Astrocyte of the cerebellum (primary cell): ENCODE results near the gene ARL1.
A peak's percentile ranks its signal among the peaks of the same experiment; 100 is the strongest.
"Not testable (repeated sequence)": the region's sequence is repeated elsewhere in the genome, so short reads cannot be mapped to it uniquely, and the experiment has no call there.

Source experiments
- DNase-seq: peaks from one replicate; pipeline ENCODE4 v3.0.0-alpha.2; 2011; ENCODE audit warnings: low read depth
- H3K4me3 ChIP-seq: 2 replicates; pipeline ENCODE4 v1.5.1; 2011; ENCODE audit warnings: mild to moderate bottlenecking, low read depth, low read length, moderate library complexity
- in situ Hi-C: cut with HindIII; loops from 2 replicates; pipeline ENCODE4 v1.10.0; 2017; ENCODE audit warnings: low sequenced_read_pairs
- TF ChIP-seq, protein P1 (sequence below): IDR thresholded peaks from 2 replicates; pipeline ENCODE4 v1.5.1; 2012; ENCODE audit warnings: low read length, low read depth, moderate library complexity, mild to moderate bottlenecking; ENCODE audit errors: missing control alignments

ARL1 gene

DNA sequence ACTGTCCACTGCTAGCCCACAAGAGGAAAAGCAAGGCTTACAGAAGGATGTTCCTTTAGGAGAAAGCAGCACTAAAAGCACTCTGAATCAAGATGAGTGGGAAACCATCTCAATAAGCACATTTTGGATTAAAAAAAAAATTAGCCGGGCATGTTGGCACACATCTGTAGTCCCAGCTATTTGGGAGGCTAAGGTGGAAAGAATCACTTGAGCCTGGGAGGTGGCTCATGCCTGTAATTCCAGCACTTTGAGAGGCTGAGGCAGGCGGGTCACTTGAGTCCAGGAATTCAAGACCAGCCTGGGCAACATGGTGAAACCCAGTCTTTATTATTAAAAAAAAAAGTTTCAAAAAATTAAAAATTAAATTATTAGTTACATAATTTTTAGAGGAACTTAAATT lies 17.0 kb upstream of the ARL1 start:
- TF ChIP-seq, protein P1, sequence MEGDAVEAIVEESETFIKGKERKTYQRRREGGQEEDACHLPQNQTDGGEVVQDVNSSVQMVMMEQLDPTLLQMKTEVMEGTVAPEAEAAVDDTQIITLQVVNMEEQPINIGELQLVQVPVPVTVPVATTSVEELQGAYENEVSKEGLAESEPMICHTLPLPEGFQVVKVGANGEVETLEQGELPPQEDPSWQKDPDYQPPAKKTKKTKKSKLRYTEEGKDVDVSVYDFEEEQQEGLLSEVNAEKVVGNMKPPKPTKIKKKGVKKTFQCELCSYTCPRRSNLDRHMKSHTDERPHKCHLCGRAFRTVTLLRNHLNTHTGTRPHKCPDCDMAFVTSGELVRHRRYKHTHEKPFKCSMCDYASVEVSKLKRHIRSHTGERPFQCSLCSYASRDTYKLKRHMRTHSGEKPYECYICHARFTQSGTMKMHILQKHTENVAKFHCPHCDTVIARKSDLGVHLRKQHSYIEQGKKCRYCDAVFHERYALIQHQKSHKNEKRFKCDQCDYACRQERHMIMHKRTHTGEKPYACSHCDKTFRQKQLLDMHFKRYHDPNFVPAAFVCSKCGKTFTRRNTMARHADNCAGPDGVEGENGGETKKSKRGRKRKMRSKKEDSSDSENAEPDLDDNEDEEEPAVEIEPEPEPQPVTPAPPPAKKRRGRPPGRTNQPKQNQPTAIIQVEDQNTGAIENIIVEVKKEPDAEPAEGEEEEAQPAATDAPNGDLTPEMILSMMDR: no peak
- DNase-seq: no peak
- no peak overlapping the region for H3K4me3 ChIP-seq
- in situ Hi-C loops: no loop called here

GRCh38 chr12:101422066-101422465 lies 14.5 kb upstream of the ARL1 start:
- H3K4me3 ChIP-seq, DNase-seq, in situ Hi-C loops: not testable (repeated sequence)

DNA sequence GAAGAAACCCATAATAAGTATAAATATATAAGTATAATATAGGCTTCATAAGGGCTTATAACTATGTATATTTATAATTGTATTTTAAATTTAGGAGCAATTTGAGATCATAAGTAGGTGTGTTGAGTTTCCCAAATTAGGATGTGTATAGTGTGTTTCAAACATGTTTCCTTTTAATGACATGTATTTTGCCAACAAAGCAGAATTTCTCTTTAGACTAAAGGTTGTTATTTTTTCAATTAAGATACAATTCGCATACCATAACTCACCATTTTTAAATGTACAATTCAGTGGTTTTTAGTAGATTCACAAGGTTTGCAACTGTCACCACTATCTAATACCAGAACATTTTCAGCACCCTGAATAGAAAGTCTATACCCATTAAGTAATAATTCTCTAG lies 7.7 kb upstream of the ARL1 start:
- TF ChIP-seq, protein P1: no peak
- DNase-seq: no peak
- H3K4me3 ChIP-seq: no peak overlapping the region
- in situ Hi-C loops: no loop called here

DNA sequence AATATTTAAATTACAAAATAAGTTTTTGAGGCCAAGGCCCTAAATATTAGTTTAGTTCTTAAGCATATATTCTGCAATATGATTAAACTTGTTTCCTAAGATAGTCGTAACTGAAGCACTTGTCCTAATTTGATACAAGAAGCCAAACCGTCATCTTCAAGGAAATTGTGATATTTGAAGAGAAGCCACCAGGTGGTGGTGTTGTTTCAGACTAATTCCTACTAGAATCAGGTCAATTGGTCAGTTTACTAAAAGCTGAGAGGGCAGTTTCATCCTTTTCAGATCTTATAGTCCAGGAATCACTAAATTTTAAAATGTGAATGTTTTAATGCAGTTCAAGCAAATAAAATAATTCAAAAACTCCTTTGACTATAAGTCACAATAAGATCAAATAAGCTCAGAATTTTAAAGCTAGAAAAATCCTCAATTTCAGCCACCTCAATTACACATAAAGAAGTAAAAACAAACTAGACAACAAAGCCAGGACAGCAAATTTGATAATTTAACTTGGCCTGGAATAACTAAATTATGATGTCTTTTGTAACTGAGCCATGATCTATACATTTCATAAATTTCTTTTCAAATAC lies 7.1 kb upstream of the ARL1 start:
- TF ChIP-seq, protein P1: peak; percentile 48
- DNase-seq: peak; percentile 42
- in situ Hi-C loops: no loop called here
- H3K4me3 ChIP-seq: no peak overlapping the region

DNA sequence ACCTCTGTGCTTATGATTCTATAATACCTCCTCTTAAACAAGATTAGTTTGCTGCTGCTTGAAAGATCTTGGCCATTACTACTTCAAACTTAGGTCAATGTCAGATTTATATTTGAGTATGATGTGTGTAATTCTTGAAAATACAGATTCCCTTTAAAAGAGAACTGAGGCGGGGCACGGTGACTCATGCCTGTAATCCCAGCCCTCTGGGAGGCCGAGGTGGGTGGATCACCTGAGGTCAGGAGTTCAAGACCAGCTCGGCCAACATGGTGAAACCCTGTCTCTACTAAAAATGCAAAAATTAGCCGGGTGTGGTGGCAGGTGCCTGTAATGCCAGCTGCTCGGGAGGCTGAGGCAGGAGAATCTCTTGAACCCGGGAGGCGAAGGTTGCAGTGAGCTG lies 2.6 kb upstream of the ARL1 start:
- in situ Hi-C loops: not testable (repeated sequence)

GRCh38 chr12:101407049-101407435 lies 530 bp downstream of the ARL1 start:
- TF ChIP-seq, protein P1: no peak
- DNase-seq: peak; percentile 3
- peak overlapping the region; percentile 95 for H3K4me3 ChIP-seq
- in situ Hi-C loops: no loop called here

More for the DNA sequence above, 2.6 kb upstream of the ARL1 start:
- H3K4me3 ChIP-seq, DNase-seq: not testable (repeated sequence)

DNA sequence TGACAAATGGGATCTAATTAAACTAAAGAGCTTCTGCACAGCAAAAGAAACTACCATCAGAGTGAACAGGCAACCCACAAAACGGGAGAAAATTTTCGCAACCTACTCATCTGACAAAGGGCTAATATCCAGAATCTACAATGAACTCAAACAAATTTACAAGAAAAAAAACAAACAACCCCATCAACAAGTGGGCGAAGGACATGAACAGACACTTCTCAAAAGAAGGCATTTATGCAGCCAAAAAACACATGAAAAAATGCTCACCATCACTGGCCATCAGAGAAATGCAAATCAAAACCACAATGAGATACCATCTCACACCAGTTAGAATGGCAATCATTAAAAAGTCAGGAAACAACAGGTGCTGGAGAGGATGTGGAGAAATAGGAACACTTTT lies 16.4 kb downstream of the ARL1 start:
- H3K4me3 ChIP-seq, in situ Hi-C loops, DNase-seq: not testable (repeated sequence)

GRCh38 chr12:101379149-101379548 lies 28.4 kb downstream of the ARL1 start:
- in situ Hi-C loops: no loop called here
- TF ChIP-seq, protein P1: no peak
- no peak overlapping the region for H3K4me3 ChIP-seq
- no peak for DNase-seq
